GM19463 (cell line): ENCODE results near the gene DPF3.
"Not testable (repeated sequence)": the region's sequence is repeated elsewhere in the genome, so short reads cannot be mapped to it uniquely, and the experiment has no call there.

Experiments used
- ATAC-seq: cut with Tn5 transposase; IDR thresholded peaks from one replicate; pipeline ENCODE4 v1.9.1; 2021; ENCODE audit warnings: mild to moderate bottlenecking, moderate library complexity; ENCODE audit not compliant: unreplicated experiment

DPF3 gene

GRCh38 chr14:72881543-72881942 lies 12.4 kb downstream of the DPF3 start:
- no peak for ATAC-seq

- no peak for ATAC-seq
These were observed 13.1 kb downstream of the DPF3 start for GRCh38 chr14:72880820-72881219.

DNA sequence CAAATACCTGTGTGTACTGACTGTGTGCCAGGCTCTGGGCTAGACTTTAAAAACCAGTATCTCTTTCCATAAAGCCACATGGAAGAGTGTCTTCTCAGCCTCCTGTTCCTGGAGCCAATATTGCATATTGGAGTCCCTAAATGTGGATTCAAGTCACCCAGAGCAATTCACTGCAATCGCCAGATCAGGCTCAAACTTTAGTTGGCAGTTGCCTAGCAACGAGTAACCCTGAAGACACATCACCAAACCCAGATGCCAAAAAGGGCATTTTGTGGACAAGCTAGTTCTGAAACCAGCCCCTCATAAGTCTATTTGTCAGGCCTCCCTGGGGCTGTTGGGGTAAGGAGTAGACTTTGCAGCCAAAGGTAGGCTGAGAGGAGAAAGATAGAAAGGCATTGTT lies 13.7 kb downstream of the DPF3 start:
- no peak for ATAC-seq

- no peak for ATAC-seq
These were observed 14.5 kb downstream of the DPF3 start for GRCh38 chr14:72879431-72879830.

- ATAC-seq, result no peak
These were observed 15.2 kb downstream of the DPF3 start for GRCh38 chr14:72878746-72879145.

- ATAC-seq, result no peak
These were observed 17.2 kb downstream of the DPF3 start for GRCh38 chr14:72876710-72877063.

DNA sequence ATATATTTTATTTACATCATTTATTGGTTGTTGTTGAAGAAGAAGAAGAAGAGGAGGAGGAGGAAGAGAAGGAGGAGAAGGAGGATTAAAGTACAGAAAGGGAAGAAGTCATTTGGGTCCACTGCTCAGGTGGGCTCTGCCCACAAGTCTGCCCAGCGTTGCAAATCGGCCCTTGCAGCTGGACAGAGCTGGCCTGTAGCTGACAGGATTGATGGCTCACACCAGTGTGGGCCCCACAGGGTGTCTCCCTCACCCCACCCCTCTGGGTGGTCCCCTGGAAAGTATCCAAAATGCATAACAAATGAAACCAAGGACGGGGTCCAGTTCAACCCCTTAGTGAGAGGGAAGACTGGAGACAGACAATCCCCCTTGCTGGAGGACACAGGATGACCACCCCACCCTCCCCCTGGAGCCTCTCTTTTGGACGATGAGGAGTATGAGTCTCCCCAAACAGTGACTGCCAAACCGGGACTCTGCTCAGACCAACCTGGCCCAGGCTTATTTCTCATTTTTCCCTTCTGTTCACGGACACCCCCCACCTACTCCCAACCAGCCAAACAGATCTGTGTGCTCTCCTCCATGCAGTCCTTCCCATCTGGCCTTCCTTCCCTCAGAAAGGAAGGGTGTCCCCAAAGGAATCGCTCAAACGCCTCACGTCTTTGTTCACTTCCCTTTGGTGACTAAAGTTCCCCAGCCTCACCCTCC lies 17.7 kb downstream of the DPF3 start:
- ATAC-seq, result no peak

DNA sequence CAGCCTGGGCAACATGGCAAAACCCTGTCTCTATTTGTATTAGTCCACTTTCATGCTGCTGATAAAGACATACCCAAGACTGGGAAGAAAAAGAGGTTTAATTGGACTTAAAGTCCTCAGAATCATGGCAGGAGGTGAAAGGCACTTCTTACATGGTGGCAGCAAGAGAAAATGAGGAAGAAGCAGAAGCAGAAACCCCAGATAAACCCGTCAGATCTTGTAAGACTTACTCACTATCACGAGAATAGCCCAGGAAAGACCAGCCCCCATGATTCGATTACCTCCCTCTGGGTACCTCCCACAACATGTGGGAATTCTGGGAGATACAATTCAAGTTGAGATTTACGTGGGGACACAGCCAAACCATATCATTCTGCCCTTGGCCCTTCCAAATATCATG lies 23.0 kb downstream of the DPF3 start:
- ATAC-seq, result not testable (repeated sequence)

- ATAC-seq, result no peak
These were observed 24.2 kb downstream of the DPF3 start for GRCh38 chr14:72869407-72870329.

DNA sequence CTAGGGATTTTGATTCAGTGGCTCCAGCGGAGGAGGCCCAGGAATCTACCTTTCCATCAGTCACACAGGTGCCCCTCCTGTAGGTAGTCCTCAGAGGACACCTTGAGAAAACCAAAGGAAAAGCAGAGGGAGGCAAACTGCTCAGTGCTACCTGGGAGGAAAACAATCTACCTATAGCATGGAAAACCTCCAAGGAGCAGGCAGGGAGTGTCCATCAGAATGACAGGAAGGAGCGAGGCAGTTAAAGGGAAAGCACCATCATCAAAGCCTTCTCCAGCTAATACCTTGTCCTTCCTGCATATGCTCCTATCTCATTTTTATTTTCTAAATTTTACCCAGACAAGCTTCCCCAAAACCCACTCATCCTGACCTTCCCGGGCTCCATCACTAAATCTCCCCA lies 25.4 kb downstream of the DPF3 start:
- ATAC-seq, result no peak

DNA sequence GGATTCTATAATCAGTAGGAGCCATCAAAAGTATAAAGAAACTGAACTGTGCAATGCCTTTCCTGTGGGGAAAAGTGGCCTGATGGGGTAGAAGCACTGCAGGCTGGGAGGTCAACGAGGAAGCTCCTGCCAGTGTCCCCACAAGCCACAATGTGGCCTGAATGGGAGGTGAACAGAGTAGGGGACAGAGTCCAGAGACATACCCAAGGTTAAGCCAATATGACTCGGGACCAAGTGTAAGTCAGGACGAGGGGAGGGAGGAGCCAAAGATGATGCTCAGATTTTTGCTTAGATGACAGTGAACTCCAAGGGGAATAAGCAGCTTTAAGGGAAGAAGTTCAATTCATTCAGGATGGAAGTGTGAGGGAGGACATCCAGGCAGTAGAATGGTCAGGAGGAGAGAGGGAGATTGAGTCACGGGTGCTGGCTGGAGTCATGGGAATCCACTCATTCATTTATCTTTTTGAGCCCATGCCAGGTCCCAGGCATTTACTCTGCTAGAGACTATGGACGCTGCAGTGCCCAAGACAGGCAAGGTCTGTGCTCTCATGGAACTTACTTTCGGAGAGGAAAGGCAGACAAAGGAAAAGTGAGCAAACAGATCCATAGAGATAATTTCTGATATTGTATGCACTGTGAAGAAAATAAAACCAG lies 29.1 kb downstream of the DPF3 start:
- ATAC-seq, result no peak

GRCh38 chr14:72863216-72864006 lies 30.5 kb downstream of the DPF3 start:
- no peak for ATAC-seq

DNA sequence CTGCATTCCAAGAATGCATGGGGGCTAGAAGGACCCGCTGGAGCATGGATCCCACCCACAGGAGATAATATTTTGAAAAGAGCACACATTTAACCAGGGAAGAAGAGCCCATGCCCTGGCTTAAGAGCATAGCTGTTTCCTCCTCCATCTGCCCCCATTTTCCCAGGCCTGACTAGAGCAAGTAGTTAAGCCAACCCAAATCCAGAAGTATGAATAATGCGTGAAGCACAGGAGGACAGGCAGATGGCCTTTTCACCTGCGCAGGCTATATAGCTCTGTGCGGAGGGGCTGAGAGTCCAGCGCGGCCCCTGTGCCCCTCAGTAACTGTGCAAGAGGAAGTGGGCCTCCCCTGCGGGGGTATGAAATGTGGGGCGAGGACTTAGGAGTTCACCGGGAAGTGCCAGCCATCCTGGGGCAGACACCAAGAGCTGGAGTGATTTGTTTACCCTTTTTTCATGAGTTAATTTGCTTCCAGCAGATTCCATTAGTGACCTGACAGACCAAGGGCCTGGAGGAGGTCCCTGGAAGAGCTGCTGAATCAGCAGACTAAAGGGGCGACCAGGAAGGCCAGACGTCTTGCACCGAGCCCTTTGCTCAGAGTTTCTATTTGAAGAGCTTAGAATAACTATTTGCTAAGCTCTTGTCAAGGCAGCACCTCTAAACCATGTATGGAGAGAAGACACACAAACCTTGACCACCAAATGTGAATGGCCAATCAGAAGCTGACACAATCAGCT lies 37.2 kb downstream of the DPF3 start:
- ATAC-seq, result no peak

DNA sequence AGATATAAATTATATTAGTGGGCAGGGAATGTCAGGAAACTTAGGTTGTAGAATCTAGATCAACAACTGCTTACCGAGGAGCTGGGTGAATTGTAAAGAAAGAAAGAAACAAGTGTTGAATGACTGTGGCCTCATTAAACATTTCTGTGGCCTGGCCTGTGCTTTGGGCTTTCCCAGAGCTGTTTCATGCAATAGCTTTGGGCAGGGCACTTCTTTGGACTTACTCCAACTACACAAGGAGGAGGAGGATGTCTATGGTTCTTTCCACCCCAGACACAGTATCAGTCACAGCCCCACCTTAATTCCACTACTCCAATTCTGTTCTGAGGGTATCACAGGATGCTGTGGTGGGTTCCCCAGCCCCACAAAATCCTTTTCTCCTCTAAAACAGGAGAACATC lies 38.0 kb downstream of the DPF3 start:
- ATAC-seq, result no peak

GRCh38 chr14:72852194-72852593 lies 41.7 kb downstream of the DPF3 start:
- ATAC-seq, result no peak

- no peak for ATAC-seq
These were observed 42.3 kb downstream of the DPF3 start for GRCh38 chr14:72851635-72852034.

GRCh38 chr14:72850360-72850759 lies 43.5 kb downstream of the DPF3 start:
- no peak for ATAC-seq

GRCh38 chr14:72849222-72849621 lies 44.7 kb downstream of the DPF3 start:
- no peak for ATAC-seq

GRCh38 chr14:72847721-72848120 lies 46.2 kb downstream of the DPF3 start:
- no peak for ATAC-seq

- ATAC-seq, result no peak
These were observed 48.2 kb downstream of the DPF3 start for GRCh38 chr14:72845683-72846082.
